Pulmonary artery endothelial cell (primary cell): ENCODE measurements around the gene MERTK. TPM values are rescaled to one million over a fixed set of nuclear protein-coding genes. Genes with fewer than 3 reads are reported as not detected.

ENCODE experiments used
- DNase-seq: peaks from one replicate; pipeline ENCODE4 v3.0.0-alpha.2; 2011; ENCODE audit warnings: low read depth, low spot score
- total RNA-seq: library from RNA; depleted of rRNA; stranded (reverse); fragments of >200 nt; gene quantifications from 2 replicates; pipeline ENCODE4 v1.2.3, GENCODE V29; 2014

MERTK gene
- total RNA-seq, 1 donor from 2014 or later: 25.0 TPM

- no peak for DNase-seq
Observed at GRCh38 chr2:112074506-112074905, 176.1 kb downstream of the MERTK start.

DNA sequence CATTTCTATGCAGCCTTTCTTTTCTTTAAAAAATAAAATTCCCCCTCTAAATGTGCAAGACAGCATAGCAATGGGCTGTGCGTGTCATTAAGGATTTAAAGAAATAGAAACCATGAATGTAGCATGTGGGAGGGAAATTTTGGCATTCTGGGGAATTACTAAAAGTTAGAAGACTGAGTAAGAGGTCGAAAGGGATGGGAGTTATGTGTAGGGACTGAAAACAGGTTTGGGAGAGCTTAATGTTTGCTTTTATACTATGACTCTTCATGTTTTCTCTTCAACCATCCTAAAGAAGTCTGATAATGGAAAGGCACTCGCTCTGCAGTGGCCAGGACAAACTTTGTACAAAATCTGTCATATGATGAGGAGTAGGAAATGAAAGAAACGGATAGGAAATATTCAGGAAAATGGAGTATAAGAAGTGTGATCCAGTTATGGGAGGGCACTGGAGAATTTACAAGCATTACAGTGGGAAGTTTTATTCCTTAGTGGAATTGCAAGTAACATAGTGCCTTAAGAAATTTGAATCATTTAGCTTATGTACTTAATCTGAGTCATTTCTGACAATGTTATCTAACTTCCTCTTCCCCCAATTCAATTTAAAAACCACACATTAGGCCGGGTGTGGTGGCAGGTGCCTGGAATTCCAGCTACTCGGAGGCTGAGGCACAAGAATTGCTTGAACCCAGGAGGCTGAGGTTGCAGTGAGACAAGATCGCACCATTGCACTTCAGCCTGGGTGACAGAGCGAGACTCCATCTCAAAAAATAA lies 177.3 kb downstream of the MERTK start:
- no peak for DNase-seq

DNA sequence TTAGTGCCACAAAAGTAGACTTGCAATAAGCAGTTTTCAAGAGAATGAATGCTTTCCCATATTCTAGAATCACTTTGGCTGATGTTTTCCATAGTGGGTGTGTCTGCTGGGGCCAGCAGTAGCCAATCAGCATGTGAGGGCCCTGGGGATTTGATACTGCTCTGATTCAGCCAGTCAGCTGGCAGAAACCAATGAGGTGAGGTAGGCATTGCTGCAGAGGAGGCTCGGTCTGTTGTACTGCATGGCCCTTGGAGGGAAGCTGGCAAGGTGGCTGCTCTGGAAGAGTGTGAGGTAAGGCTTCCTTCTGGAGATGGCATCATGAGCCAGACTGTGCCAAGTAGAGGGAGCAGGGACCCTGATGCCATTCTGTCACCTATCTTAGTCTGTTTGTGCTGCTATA lies 179.4 kb downstream of the MERTK start:
- no peak for DNase-seq

Other genes with a start within 250 kb of the MERTK start
- 77.4 and 104 TPM in 2 replicates for gene ANAPC1, start 14.4 kb upstream of the MERTK start, total RNA-seq
- gene TMEM87B, start 156.7 kb downstream of the MERTK start, total RNA-seq: 30.2 and 42.8 TPM in 2 replicates
- gene FBLN7, start 239.8 kb downstream of the MERTK start, total RNA-seq: 2.0 and 4.0 TPM in 2 replicates